Kidney (tissue), 14 donors: ENCODE results near the gene LIMA1. TPM values are rescaled to one million over a fixed set of nuclear protein-coding genes. Genes with fewer than 3 reads are reported as not detected.

Experiments used
- DNase-seq, 5 donors: peaks; one replicate each; pipeline ENCODE4 v3.0.0-alpha.2; 2013 to 2020
- FAIRE-seq: peaks from 2 replicates; lab custom pipeline; 2012; peaks lifted over from hg19 to GRCh38; lab: Jason Lieb, UNC
- H3K27ac ChIP-seq, 2 donors: one replicate each; pipeline ENCODE4 v1.7.0; 2013; ENCODE audit warnings: low read depth in 2 of 2, low read length in 2 of 2, inconsistent platforms in 1 of 2
- H3K27me3 ChIP-seq: one replicate; pipeline ENCODE4 v1.7.1; 2013; ENCODE audit warnings: low read length, inconsistent platforms; ENCODE audit not compliant: control insufficient read depth, insufficient read depth
- H3K36me3 ChIP-seq, 3 donors: one replicate each; pipeline versions ENCODE4 v1.7.0 to v1.7.1; 2013; ENCODE audit warnings: low read length in 3 of 3, control low read depth in 1 of 3, inconsistent platforms in 1 of 3; ENCODE audit not compliant: insufficient read depth in 3 of 3, control insufficient read depth in 2 of 3
- H3K4me1 ChIP-seq, 3 donors: one replicate each; pipeline versions ENCODE4 v1.7.0 to v1.7.1; 2013; ENCODE audit warnings: low read length in 3 of 3, inconsistent platforms in 1 of 3, low read depth in 1 of 3; ENCODE audit not compliant: control insufficient read depth in 2 of 3, insufficient read depth in 2 of 3
- H3K4me3 ChIP-seq, 3 donors: one replicate each; pipeline versions ENCODE4 v1.7.0 to v1.8.1; 2013; ENCODE audit warnings: low read length in 3 of 3, control low read depth in 1 of 3, inconsistent platforms in 1 of 3
- H3K9ac ChIP-seq, 3 donors: one replicate each; pipeline versions ENCODE4 v1.7.0 to v1.7.1; 2013; ENCODE audit warnings: low read length in 3 of 3, control low read depth in 1 of 3, inconsistent platforms in 1 of 3
- H3K9me3 ChIP-seq, 3 donors: one replicate each; pipeline versions ENCODE4 v1.7.0 to v1.7.1; 2013; ENCODE audit warnings: low read length in 3 of 3, control low read depth in 1 of 3, inconsistent platforms in 1 of 3; ENCODE audit not compliant: control insufficient read depth in 2 of 3, insufficient read depth in 1 of 3
- intact Hi-C: fragments of 100-400 bp; cut with DNase I; formaldehyde crosslinking; loops from one replicate; pipeline ENCODE4 v1.11.1; 2022
- polyA plus RNA-seq: library from polyadenylated mRNA; stranded (reverse); fragments of 350-450 nt; fragmentation: Illumina TruSeq; extraction: RNeasy Lipid Tissue Mini Kit (QIAGEN cat#74804); gene quantifications from one replicate; pipeline ENCODE4 v1.2.3, GENCODE V29; 2014; ENCODE audit warnings: low read depth, low replicate concordance; ENCODE audit not compliant: insufficient read depth
- total RNA-seq: library from RNA; stranded (reverse); fragmentation: NEBNext Ultra II Directional; extraction: Animal tissue kit (Norgen Biotek cat#: 25700); gene quantifications from one replicate; pipeline ENCODE4 v1.2.1, GENCODE V29; 2021
- TF ChIP-seq, protein P1 (sequence below): IDR thresholded peaks from 3 replicates; pipeline ENCODE4 v1.5.1; 2012; ENCODE audit warnings: mild to moderate bottlenecking, moderate library complexity, borderline replicate concordance; ENCODE audit not compliant: insufficient read depth; ENCODE audit errors: extremely low read depth
- donor health status: control.
- donor health status: control.
- donor health status: control.
- donor health status: control.
- donor health status: control.
- donor health status: DM: yes; HTN: yes; CAD: no.
- donor health status: Normal renal cell carcinoma (clear cell type).

Gene LIMA1
- total and polyA plus RNA-seq, 2 donors from 2014 or later, result 43.1 to 76.1 TPM

DNA sequence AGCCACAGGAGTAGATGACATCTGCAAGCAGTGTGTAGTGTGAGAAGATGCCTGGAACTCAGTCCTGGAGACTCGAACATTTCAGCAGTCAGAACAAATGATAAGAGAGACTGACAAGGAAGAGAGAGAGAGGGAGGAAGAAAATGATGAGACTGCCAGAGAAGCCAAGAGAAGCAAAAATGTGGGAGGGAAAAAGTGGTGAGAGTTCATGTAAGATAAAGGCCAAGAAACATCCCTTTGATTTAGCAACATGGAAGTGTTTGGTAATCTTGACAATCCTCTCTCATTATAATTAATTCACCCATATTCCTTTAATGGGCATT lies 42.6 kb downstream of the LIMA1 start:
- no peak for DNase-seq
- H3K4me3 ChIP-seq, result no peak overlapping the region
- peaks cover 0 to 6% (median 5%) of the 10 kb centered on the region in 3 donors for H3K36me3 ChIP-seq
- intact Hi-C loops, result no loop called here
- no peaks in the 10 kb centered on the region for H3K9me3 ChIP-seq
- no peak overlapping the region for H3K9ac ChIP-seq
- FAIRE-seq, result no peak
- H3K27me3 ChIP-seq, result no peaks in the 10 kb centered on the region
- TF ChIP-seq, protein P1, sequence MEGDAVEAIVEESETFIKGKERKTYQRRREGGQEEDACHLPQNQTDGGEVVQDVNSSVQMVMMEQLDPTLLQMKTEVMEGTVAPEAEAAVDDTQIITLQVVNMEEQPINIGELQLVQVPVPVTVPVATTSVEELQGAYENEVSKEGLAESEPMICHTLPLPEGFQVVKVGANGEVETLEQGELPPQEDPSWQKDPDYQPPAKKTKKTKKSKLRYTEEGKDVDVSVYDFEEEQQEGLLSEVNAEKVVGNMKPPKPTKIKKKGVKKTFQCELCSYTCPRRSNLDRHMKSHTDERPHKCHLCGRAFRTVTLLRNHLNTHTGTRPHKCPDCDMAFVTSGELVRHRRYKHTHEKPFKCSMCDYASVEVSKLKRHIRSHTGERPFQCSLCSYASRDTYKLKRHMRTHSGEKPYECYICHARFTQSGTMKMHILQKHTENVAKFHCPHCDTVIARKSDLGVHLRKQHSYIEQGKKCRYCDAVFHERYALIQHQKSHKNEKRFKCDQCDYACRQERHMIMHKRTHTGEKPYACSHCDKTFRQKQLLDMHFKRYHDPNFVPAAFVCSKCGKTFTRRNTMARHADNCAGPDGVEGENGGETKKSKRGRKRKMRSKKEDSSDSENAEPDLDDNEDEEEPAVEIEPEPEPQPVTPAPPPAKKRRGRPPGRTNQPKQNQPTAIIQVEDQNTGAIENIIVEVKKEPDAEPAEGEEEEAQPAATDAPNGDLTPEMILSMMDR, result no peak
- peak overlapping the region; percentile 26 to 79 for H3K27ac ChIP-seq
- H3K4me1 ChIP-seq, result peaks cover 2 to 12% (median 9%) of the 10 kb centered on the region in 3 donors

DNA sequence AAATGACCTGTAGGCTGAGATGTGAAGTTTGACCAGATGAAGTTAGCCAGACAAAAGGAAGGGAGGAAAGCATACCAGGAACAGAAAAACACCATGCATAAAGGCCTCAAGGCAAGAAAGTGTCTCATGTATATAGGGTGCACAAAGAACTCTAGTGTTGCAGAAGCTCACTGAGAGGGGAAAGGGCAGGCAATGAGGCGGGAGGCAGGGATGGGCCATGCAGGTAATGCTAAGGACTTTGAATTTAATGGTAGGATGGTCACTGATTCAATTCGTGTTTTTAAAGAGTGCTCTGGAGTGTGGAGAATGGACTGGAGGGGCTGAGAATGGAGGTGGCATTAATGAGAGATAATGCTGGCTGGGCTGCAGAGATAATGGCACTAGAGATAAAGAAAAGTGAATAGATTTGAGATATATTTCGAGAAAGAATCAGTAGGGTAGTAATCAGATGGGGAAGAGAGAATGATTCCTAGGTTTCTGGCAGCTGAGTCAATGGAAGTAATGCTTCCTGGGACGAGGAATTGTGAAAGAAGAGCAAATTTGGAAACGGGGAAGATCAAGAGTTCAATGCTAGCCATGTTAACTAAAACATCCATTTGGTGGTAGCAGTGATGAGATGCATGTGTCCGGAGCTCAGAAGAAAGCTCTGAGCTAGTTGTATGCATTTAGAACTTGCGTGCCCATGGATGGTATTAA lies 43.1 kb downstream of the LIMA1 start:
- peaks cover 2 to 12% (median 9%) of the 10 kb centered on the region in 3 donors for H3K4me1 ChIP-seq
- H3K36me3 ChIP-seq, result peaks cover 0 to 6% (median 5%) of the 10 kb centered on the region in 3 donors
- no peak overlapping the region for H3K4me3 ChIP-seq
- intact Hi-C loops, result no loop called here
- FAIRE-seq, result no peak
- TF ChIP-seq, protein P1, result no peak
- DNase-seq, result peak in 2 of 5 donors; percentile 23 to 40
- no peaks in the 10 kb centered on the region for H3K9me3 ChIP-seq
- no peaks in the 10 kb centered on the region for H3K27me3 ChIP-seq
- H3K27ac ChIP-seq, result peak overlapping the region; percentile 26 to 79
- H3K9ac ChIP-seq, result no peak overlapping the region

DNA sequence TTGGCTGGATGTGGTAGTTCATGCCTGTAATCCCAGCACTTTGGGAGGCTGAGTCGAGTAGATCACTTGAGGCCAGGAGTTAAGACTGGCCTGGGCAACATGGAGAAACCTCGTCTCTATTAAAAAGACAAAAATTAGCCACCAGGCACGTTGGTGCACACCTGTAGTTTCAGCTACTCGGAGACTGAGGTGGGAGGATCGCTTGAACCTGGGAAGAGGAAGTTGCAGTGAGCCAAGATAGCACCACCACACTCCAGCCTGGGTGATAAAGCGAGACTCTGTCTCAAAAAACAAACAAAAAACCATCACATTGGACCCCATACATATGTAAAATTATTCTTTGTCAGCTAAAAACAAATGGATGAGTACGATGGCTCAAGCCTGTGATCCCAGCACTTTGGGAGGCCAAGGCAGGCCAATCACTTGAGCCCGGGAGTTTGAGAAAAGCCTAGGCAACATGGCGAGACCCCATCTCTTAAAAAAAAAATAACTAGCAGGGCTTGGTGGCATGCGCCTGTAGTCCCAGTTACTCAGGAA lies 43.9 kb downstream of the LIMA1 start:
- peaks cover 2 to 12% (median 9%) of the 10 kb centered on the region in 3 donors for H3K4me1 ChIP-seq
- H3K27ac ChIP-seq, result peak overlapping the region in 1 of 2 donors; percentile 17
- no peaks in the 10 kb centered on the region for H3K27me3 ChIP-seq
- no peak for DNase-seq
- H3K4me3 ChIP-seq, result no peak overlapping the region
- intact Hi-C loops, result no loop called here
- H3K36me3 ChIP-seq, result peaks cover 0 to 6% (median 5%) of the 10 kb centered on the region in 3 donors
- FAIRE-seq, result no peak
- TF ChIP-seq, protein P1, result no peak
- no peak overlapping the region for H3K9ac ChIP-seq
- H3K9me3 ChIP-seq, result no peaks in the 10 kb centered on the region
